GM10266 (cell line): Measurements from ENCODE around the gene ATF1.

Source experiments
- DNase-seq: peaks from one replicate; pipeline ENCODE4 v3.0.0; 2012; ENCODE audit errors: extremely low spot score
- TF ChIP-seq, protein P1 (sequence below): IDR thresholded peaks from 2 replicates; pipeline ENCODE4 v1.5.1; 2012; ENCODE audit warnings: mild to moderate bottlenecking, low read depth; ENCODE audit not compliant: control insufficient read depth, insufficient read depth; ENCODE audit errors: missing control alignments

ATF1 gene

DNA sequence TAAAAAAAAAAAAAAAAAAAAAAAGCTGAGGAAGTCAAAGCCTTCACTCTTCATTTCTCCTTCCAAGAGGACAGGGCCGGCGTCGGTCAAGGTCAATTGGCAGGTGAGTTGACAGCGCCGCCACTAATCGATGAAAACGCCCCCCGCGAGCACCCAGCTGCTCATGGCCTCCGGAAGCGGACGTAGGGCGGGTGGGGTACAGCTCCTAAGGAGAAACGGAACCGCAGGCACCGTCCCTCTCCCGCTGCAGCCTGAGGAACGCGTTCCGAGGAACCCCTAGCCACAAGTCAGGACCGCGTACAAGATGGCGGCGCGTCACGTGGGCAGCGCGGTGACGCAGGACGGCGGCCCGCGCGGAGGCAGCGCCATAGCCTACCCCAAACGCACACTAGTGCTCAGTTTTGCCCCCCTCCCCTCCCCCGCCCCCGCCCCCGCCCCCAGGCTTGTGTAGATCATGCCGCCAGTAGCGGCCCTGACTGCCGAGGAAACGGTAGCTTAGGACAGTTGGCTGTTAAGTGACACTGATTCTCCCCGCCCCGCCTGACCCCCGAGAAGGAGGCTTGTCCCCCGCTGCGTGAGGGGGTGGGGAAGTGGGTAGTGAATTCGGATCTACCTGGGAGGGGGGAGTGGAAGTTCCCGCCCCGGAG lies at the start of gene ATF1:
TSS of gene ATF1 (plus strand) at position 463 of the 647 bp plus-strand sequence. CDS start 16,045 bp downstream, outside the sequence.
- DNase-seq = peak; percentile 91
- TF ChIP-seq, protein P1, sequence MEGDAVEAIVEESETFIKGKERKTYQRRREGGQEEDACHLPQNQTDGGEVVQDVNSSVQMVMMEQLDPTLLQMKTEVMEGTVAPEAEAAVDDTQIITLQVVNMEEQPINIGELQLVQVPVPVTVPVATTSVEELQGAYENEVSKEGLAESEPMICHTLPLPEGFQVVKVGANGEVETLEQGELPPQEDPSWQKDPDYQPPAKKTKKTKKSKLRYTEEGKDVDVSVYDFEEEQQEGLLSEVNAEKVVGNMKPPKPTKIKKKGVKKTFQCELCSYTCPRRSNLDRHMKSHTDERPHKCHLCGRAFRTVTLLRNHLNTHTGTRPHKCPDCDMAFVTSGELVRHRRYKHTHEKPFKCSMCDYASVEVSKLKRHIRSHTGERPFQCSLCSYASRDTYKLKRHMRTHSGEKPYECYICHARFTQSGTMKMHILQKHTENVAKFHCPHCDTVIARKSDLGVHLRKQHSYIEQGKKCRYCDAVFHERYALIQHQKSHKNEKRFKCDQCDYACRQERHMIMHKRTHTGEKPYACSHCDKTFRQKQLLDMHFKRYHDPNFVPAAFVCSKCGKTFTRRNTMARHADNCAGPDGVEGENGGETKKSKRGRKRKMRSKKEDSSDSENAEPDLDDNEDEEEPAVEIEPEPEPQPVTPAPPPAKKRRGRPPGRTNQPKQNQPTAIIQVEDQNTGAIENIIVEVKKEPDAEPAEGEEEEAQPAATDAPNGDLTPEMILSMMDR = no peak

DNA sequence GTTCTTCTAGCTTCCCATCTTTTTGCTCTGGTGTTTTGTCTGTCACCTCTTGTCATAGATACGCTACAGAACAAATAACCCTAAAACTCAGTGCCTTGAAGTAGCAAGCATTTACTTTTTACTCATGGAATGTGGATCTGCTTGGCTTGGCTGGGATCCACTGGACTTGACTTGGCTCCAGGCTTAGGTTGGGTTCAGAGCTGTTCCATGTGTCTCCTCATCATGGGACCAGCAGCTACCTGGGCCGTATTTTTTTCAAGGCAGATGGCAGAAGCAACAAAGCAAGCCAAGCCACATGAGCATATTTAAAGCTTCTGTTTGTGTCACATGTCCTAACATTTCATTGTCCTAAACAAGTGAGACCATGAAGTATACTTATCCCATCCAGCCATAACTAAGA lies 48.7 kb upstream of the ATF1 start:
- TF ChIP-seq, protein P1 = no peak
- no peak for DNase-seq

DNA sequence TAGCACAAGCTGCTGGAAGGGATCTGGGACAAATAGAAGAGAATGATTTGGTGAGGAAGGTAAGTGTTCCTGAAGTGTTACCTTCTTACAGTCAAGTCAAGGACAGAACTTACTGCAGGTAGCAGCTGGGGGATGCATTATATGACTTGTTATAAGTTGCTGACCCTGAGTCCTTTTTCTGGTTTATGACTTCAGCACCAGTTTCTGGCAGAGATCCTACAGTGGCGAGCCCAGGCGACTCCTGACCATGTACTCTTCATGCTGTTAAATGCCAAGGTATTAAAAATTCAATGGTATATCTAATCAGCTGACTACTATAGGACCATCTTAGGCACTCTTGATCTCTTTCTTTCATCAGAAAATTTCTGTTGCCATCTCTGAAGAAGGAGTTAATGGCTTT lies 45.1 kb upstream of the ATF1 start:
- TF ChIP-seq, protein P1 = no peak
- no peak for DNase-seq

DNA sequence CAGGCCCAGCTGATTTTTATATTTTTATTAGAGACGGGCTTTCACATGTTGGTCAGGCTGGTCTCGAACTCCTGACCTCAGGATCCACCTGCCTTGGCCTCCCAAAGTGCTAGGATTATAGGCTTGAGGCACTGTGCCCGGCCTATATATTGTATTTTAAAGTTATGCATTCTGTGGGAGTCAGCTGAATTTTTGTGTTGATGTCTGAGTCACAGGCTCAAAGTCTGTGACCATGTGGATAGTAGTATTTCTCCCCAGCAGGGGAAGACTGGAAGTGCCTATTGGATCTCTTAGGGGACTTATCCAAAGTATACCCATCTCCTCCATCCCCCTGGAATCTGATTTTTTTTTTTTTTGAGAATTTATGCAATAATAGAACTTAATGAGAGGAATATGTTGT lies 43.8 kb upstream of the ATF1 start:
- DNase-seq = no peak
- TF ChIP-seq, protein P1 = no peak

DNA sequence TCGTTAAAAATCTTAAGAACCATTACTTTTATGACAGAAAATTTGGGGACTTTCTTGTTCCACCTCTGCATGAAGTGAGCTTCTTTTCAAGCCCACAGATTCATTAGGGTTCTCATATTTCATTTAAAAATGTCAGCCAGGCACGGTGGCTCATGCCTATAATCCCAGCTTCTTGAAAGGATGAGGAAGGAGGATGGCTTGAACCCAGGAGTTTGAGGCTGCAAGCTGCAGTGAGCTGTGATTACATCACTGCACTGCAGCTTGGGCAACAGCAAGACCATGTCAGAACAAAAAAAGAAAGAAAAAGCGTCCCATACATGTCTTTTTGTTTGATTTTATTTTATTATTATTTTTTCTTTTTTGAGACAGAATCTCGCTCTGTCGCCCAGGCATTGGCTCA lies 43.4 kb upstream of the ATF1 start:
- TF ChIP-seq, protein P1 = no peak

DNA sequence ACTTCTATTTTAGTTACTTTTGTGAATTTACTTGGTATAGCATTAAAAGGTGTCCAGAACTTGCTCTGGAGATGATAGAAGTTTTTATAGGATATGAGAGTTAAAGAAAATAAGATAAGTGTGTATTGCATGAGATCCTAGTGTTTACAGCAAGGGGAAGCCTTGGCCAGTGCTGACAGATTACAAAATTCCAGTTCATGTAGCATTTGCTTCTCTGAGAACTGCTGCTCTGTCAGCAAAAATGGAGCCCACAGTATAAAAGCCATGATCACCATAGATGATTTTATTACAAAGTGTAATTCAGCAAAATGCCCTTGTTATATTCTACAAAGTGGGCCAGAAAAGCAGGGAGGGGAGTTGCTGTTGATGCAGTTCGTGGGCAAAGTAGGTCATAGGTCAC lies 40.0 kb upstream of the ATF1 start:
- no peak for DNase-seq
- TF ChIP-seq, protein P1 = no peak

More for the DNA sequence above, 43.4 kb upstream of the ATF1 start:
- DNase-seq = no peak
